Vagina (tissue), 2 donors: Measurements from ENCODE around the gene LGALS4. TPM values are rescaled to one million over a fixed set of nuclear protein-coding genes. Genes with fewer than 3 reads are reported as not detected.

Experiments
- DNase-seq, 2 donors: peaks; one replicate each; pipeline ENCODE4 v3.0.0-alpha.2; 2017; ENCODE audit errors: extremely low spot score in 2 of 2
- H3K27ac ChIP-seq: fragments of 200-600 bp; sonication (generic); one replicate; pipeline ENCODE4 v1.5.1; 2019
- H3K27me3 ChIP-seq: fragments of 200-600 bp; sonication (generic); one replicate; pipeline ENCODE4 v1.5.1; 2019
- H3K36me3 ChIP-seq, 2 donors: fragments of 200-600 bp; sonication (generic); one replicate each; pipeline ENCODE4 v1.5.1; 2017 to 2019
- H3K4me1 ChIP-seq: fragments of 200-600 bp; sonication (generic); one replicate; pipeline ENCODE4 v1.5.1; 2019
- H3K4me3 ChIP-seq, 2 donors: fragments of 200-600 bp; sonication (generic); 1 replicate in 1 of 2; 2 replicates in 1 of 2; pipeline ENCODE4 v1.5.1; 2016 to 2019
- H3K9me3 ChIP-seq: fragments of 200-600 bp; sonication (generic); one replicate; pipeline ENCODE4 v1.5.1; 2019
- CTCF ChIP-seq, 3 experiments: fragments of 450-650 bp in 2 of 3; fragments of 200-600 bp in 1 of 3; sonication (generic) in 1 of 3; IDR thresholded peaks; one replicate each; pipeline ENCODE4 v1.5.1; 2017 to 2019; ENCODE audit warnings: antibody characterized with exemption in 3 of 3, mild to moderate bottlenecking in 2 of 3, moderate library complexity in 2 of 3
- POLR2A ChIP-seq, 2 donors: fragments of 450-650 bp; IDR thresholded peaks; one replicate each; pipeline ENCODE4 v1.6.1; 2017; ENCODE audit warnings: antibody characterized with exemption in 2 of 2, mild to moderate bottlenecking in 2 of 2, moderate library complexity in 2 of 2
- POLR2AphosphoS5 ChIP-seq, 2 donors: sonication (generic); formaldehyde crosslinking; IDR thresholded peaks; one replicate each; pipeline ENCODE4 v1.9.0; 2017; ENCODE audit warnings: antibody characterized with exemption in 2 of 2, mild to moderate bottlenecking in 2 of 2, low read depth in 1 of 2; ENCODE audit not compliant: insufficient read depth in 1 of 2
- intact Hi-C: fragments of 100-400 bp; cut with DNase I; formaldehyde crosslinking; loops from one replicate; pipeline ENCODE4 v1.15.1; 2023
- total RNA-seq: library from RNA; depleted of rRNA; stranded (reverse); fragments of >200 nt; gene quantifications from one replicate; pipeline ENCODE4 v1.2.3, GENCODE V29; 2016

Gene LGALS4
- total RNA-seq, 1 donor from 2014 or later, result not detected

- DNase-seq, result no peak
- Histone ChIP-seq H3K27me3 (no peaks in the 10 kb centered on the region), H3K27ac (no peak overlapping the region), H3K9me3 (no peaks in the 10 kb centered on the region), H3K36me3 (peaks cover 27 to 100% of the 10 kb centered on the region in 2 donors), H3K4me1 (peaks cover 65% of the 10 kb centered on the region), H3K4me3 (no peak overlapping the region)
- intact Hi-C loops, result no loop called here
- TF ChIP-seq POLR2A (IDR thresholded peaks at IDR 0.05) (no peak), POLR2AphosphoS5 (IDR thresholded peaks at IDR 0.05; ENCODE audit: insufficient read depth in 1 of 2, low read depth in 1 of 2) (peak in 1 of 2 donors; percentile 29), CTCF (IDR thresholded peaks at IDR 0.05) (no peak)
Measured at GRCh38 chr19:38841787-38842438, 29.2 kb upstream of the LGALS4 start.

DNA sequence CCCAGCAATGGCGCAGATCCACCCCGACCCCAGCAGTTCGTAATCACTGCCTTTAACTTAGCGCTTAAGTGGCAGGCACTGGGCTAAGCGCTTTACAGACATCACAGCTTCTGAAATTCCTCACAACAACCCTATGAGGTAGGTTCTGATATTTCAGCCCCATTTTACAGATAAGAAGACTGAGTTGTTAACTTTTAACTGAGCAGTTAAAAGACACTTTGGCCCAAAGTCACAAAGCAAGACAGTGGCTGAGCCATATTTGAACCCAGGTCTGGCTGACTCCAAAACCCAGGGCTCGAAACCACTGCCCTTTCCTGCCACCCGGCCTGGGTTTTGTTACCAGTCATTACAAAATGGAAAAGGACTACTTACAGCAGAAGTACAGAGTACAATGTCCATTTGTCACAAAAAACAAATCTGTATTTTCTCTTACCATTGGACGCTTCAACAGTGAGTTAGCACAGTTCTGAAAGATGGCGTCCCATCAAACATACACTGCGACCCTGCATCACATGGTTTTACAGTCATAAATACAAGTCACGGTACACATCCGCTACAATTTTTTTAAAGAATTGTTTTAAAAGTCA, 28.5 kb upstream of the LGALS4 start:
- Histone ChIP-seq H3K27ac (no peak overlapping the region), H3K4me1 (peaks cover 65% of the 10 kb centered on the region), H3K4me3 (no peak overlapping the region), H3K27me3 (no peaks in the 10 kb centered on the region), H3K36me3 (peaks cover 30 to 100% of the 10 kb centered on the region in 2 donors), H3K9me3 (no peaks in the 10 kb centered on the region)
- intact Hi-C loops, result no loop called here
- DNase-seq, result no peak
- TF ChIP-seq CTCF (IDR thresholded peaks at IDR 0.05) (no peak), POLR2A (IDR thresholded peaks at IDR 0.05) (no peak), POLR2AphosphoS5 (IDR thresholded peaks at IDR 0.05; ENCODE audit: insufficient read depth in 1 of 2, low read depth in 1 of 2) (no peak)

GRCh38 chr19:38840583-38840968, 27.8 kb upstream of the LGALS4 start:
- TF ChIP-seq CTCF (IDR thresholded peaks at IDR 0.05) (no peak), POLR2A (IDR thresholded peaks at IDR 0.05) (no peak), POLR2AphosphoS5 (IDR thresholded peaks at IDR 0.05; ENCODE audit: insufficient read depth in 1 of 2, low read depth in 1 of 2) (no peak)
- no peaks in the 10 kb centered on the region for H3K27me3 ChIP-seq
- H3K36me3 ChIP-seq, result peaks cover 24 to 100% of the 10 kb centered on the region in 2 donors
- no peak for DNase-seq
- no peaks in the 10 kb centered on the region for H3K9me3 ChIP-seq
- H3K4me3 ChIP-seq, result no peak overlapping the region
- intact Hi-C loops, result no loop called here
- H3K27ac ChIP-seq, result peak overlapping the region; percentile 56
- H3K4me1 ChIP-seq, result peaks cover 65% of the 10 kb centered on the region

- TF ChIP-seq CTCF (IDR thresholded peaks at IDR 0.05) (no peak), POLR2AphosphoS5 (IDR thresholded peaks at IDR 0.05; ENCODE audit: insufficient read depth in 1 of 2, low read depth in 1 of 2) (no peak)
- Histone ChIP-seq H3K4me1 (peaks cover 67% of the 10 kb centered on the region), H3K27ac (peak overlapping the region; percentile 56), H3K4me3 (no peak overlapping the region), H3K27me3 (no peaks in the 10 kb centered on the region), H3K36me3 (peaks cover 23 to 96% of the 10 kb centered on the region in 2 donors), H3K9me3 (no peaks in the 10 kb centered on the region)
- DNase-seq, result no peak
- intact Hi-C loops, result no loop called here
Measured at GRCh38 chr19:38839816-38840582, 27.3 kb upstream of the LGALS4 start.
